Keratinocyte (primary cell): ENCODE results near the gene DPH6. TPM values are rescaled to one million over a fixed set of nuclear protein-coding genes. Genes with fewer than 3 reads are reported as not detected.

Source experiments
- DNase-seq: peaks from one replicate; pipeline ENCODE4 v3.0.0-alpha.2; 2011; ENCODE audit warnings: low read depth, missing footprints, low spot score
- FAIRE-seq: peaks from 2 replicates; lab custom pipeline; 2011; peaks lifted over from hg19 to GRCh38; lab: Jason Lieb, UNC
- H2AFZ ChIP-seq: 2 replicates; pipeline ENCODE4 v1.6.0; 2012; ENCODE audit warnings: low read length, control low read depth, inconsistent platforms; ENCODE audit not compliant: control insufficient read depth
- H3K27ac ChIP-seq: 2 replicates; pipeline ENCODE4 v1.5.1; 2011; ENCODE audit warnings: low read length; ENCODE audit not compliant: control insufficient read depth, insufficient read depth
- H3K27me3 ChIP-seq: 3 replicates; pipeline ENCODE4 v1.6.0; 2011; ENCODE audit warnings: low read length; ENCODE audit not compliant: control insufficient read depth, insufficient read depth; ENCODE audit errors: extremely low read depth
- H3K36me3 ChIP-seq, 2 experiments: 2 replicates in 1 of 2; 3 replicates in 1 of 2; pipeline ENCODE4 v1.5.1; 2011; ENCODE audit warnings: low read length in 2 of 2, mild to moderate bottlenecking in 1 of 2; ENCODE audit not compliant: control insufficient read depth in 2 of 2, insufficient read depth in 2 of 2; ENCODE audit errors: extremely low read depth in 1 of 2
- H3K4me1 ChIP-seq: 3 replicates; pipeline ENCODE4 v1.5.1; 2011; ENCODE audit warnings: low read length; ENCODE audit not compliant: control insufficient read depth, insufficient read depth; ENCODE audit errors: extremely low read depth
- H3K4me2 ChIP-seq: 3 replicates; pipeline ENCODE4 v1.6.0; 2011; ENCODE audit warnings: low read depth, low read length; ENCODE audit not compliant: control insufficient read depth, insufficient read depth; ENCODE audit errors: extremely low read depth
- H3K4me3 ChIP-seq, 3 experiments: fragments of 200-600 bp in 1 of 3; sonication (generic) in 1 of 3; 2 replicates in 2 of 3; 3 replicates in 1 of 3; pipeline ENCODE4 v1.5.1; 2011 to 2016; ENCODE audit warnings: low read length in 3 of 3, mild to moderate bottlenecking in 3 of 3, control low read depth in 2 of 3, inconsistent platforms in 1 of 3, low read depth in 1 of 3, mixed read lengths in 1 of 3, mixed run types in 1 of 3, moderate library complexity in 1 of 3; ENCODE audit not compliant: control insufficient read depth in 2 of 3, insufficient read depth in 2 of 3; ENCODE audit errors: extremely low read depth in 1 of 3
- H3K79me2 ChIP-seq: 2 replicates; pipeline ENCODE4 v1.6.0; 2012; ENCODE audit warnings: low read length; ENCODE audit not compliant: control insufficient read depth, insufficient read depth
- H3K9ac ChIP-seq: 3 replicates; pipeline ENCODE4 v1.6.0; 2011; ENCODE audit warnings: low read length; ENCODE audit not compliant: control insufficient read depth, insufficient read depth; ENCODE audit errors: extremely low read depth
- H3K9me1 ChIP-seq: 3 replicates; pipeline ENCODE4 v1.6.0; 2011; ENCODE audit warnings: low read length; ENCODE audit not compliant: control insufficient read depth, insufficient read depth; ENCODE audit errors: extremely low read depth
- H3K9me3 ChIP-seq: 2 replicates; pipeline ENCODE4 v1.5.1; 2012; ENCODE audit warnings: low read depth, low read length; ENCODE audit not compliant: control insufficient read depth
- H4K20me1 ChIP-seq: 3 replicates; pipeline ENCODE4 v1.6.0; 2011; ENCODE audit warnings: low read length; ENCODE audit not compliant: control insufficient read depth, insufficient read depth; ENCODE audit errors: extremely low read depth
- EZH2 ChIP-seq: IDR thresholded peaks from one replicate; pipeline ENCODE4 v1.6.1; 2012; ENCODE audit warnings: inconsistent platforms, mild to moderate bottlenecking, low read length, moderate library complexity
- dilution Hi-C: fragments of 300-500 bp; cut with MboI; formaldehyde crosslinking; loops from one replicate; pipeline ENCODE4 v1.7.0; 2020; ENCODE audit warnings: low sequenced_read_pairs; ENCODE audit not compliant: extremely low pct_ligation_motif_present
- polyA plus RNA-seq, 5 experiments: library from polyadenylated mRNA; depleted of rRNA in 3 of 5; stranded (reverse) in 3 of 5; stranded (forward) in 1 of 5; unstranded in 1 of 5; fragments of >200 nt; gene quantifications; 1 replicate in 1 of 5; 2 replicates in 3 of 5; 3 replicates in 1 of 5; pipeline versions ENCODE4 v1.2.1 to v1.2.3, GENCODE V29; 2011 to 2012; ENCODE audit warnings: missing spikeins in 2 of 5, low read depth in 1 of 5, low replicate concordance in 1 of 5
- TF ChIP-seq, protein P1 (sequence below), 3 experiments: IDR thresholded peaks in 1 of 3; conservative IDR thresholded peaks in 1 of 3; optimal IDR thresholded peaks in 1 of 3; 2 replicates in 2 of 3; 3 replicates in 1 of 3; pipeline versions ENCODE3 to v1.5.1; 2011; ENCODE audit warnings: low read length in 3 of 3, mild to moderate bottlenecking in 3 of 3, moderate library complexity in 2 of 3, control low read depth in 1 of 3, inconsistent platforms in 1 of 3; ENCODE audit not compliant: insufficient read depth in 2 of 3; ENCODE audit errors: extremely low read depth in 1 of 3

The DPH6 gene
- polyA plus RNA-seq, 1 donor (not counting 4 experiments of a cell fraction or from before 2014, with no cell fraction given) = 13.6 TPM

DNA sequence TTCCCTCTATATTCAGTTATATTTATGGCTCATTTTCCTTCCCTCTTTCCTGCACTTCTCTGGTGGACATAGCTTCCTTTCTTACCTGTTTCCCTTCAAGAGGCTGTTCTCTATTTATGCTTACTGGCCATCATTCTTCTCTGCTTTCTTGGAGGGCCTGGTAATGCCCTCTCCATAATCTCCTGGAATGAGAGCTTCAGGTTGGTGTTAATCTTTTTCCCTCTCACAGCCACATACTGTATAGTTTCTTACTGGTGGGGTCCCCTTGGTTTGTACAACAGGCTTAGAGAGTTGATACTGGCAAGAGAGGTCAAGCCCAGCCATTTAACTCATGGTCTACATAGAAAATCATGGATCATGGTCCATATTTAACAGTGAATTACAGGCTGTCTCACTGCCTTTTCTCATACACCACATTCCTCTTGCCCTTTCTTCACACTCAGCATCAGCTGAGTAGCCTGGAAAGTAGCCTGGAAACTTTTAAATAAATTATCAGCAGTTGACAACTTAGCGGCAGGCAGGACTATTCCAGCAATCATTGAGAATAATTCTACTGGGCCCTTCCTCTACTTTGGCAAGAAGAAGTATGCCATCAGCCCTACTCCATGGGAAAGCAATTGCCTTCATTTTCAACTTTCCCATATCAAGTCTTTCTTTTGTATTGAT, 38.0 kb upstream of the DPH6 start:
- Histone ChIP-seq H3K36me3 (no peaks in the 10 kb centered on the region), H3K9me3 (no peaks in the 10 kb centered on the region)

DNA sequence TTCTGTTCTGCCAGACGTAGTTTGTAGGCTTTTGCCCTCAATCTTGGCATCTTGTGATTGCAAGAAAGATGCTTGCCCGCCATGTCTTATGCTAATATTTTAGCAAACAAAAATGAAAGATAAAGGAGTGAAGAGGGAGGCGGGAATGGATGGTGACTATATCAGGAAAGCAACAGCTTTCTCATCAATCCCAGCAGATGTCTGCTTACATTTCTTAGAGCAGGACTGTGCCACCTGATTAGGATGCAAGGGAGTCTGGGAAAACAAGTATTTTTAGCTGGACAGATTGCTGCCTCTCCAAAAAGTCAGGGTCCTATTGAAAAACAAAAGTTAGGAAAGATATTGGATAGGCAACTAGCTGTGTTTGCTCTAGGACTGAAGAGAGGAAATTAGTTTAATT, 34.6 kb upstream of the DPH6 start:
- no peak for DNase-seq
- no peak overlapping the region for H3K4me2 ChIP-seq
- FAIRE-seq = no peak
- peak overlapping the region; percentile 23 for H2AFZ ChIP-seq
- H3K4me1 ChIP-seq = no peaks in the 10 kb centered on the region
- TF ChIP-seq EZH2 = no peak
- TF ChIP-seq, protein P1, sequence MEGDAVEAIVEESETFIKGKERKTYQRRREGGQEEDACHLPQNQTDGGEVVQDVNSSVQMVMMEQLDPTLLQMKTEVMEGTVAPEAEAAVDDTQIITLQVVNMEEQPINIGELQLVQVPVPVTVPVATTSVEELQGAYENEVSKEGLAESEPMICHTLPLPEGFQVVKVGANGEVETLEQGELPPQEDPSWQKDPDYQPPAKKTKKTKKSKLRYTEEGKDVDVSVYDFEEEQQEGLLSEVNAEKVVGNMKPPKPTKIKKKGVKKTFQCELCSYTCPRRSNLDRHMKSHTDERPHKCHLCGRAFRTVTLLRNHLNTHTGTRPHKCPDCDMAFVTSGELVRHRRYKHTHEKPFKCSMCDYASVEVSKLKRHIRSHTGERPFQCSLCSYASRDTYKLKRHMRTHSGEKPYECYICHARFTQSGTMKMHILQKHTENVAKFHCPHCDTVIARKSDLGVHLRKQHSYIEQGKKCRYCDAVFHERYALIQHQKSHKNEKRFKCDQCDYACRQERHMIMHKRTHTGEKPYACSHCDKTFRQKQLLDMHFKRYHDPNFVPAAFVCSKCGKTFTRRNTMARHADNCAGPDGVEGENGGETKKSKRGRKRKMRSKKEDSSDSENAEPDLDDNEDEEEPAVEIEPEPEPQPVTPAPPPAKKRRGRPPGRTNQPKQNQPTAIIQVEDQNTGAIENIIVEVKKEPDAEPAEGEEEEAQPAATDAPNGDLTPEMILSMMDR (optimal IDR thresholded peaks at IDR 0.05 in 1 of 3, IDR thresholded peaks at IDR 0.05 in 1 of 3, conservative IDR thresholded peaks at IDR 0.05 in 1 of 3; ENCODE audit: extremely low read depth in 1 of 3, insufficient read depth in 2 of 3, low read length in 3 of 3) = no peak
- H3K27ac ChIP-seq = no peak overlapping the region
- no peaks in the 10 kb centered on the region for H4K20me1 ChIP-seq
- no peaks in the 10 kb centered on the region for H3K36me3 ChIP-seq
- H3K4me3 ChIP-seq = no peak overlapping the region
- H3K27me3 ChIP-seq = no peaks in the 10 kb centered on the region
- dilution Hi-C loops = no loop called here
- no peaks in the 10 kb centered on the region for H3K79me2 ChIP-seq
- H3K9me3 ChIP-seq = no peaks in the 10 kb centered on the region
- no peaks in the 10 kb centered on the region for H3K9me1 ChIP-seq
- no peak overlapping the region for H3K9ac ChIP-seq

More for the DNA sequence above, 38.0 kb upstream of the DPH6 start:
- no peaks in the 10 kb centered on the region for H3K27me3 ChIP-seq
- DNase-seq (no peak), FAIRE-seq (no peak)
- no peaks in the 10 kb centered on the region for H3K4me1 ChIP-seq
- no peak overlapping the region for H3K4me3 ChIP-seq
- no peaks in the 10 kb centered on the region for H4K20me1 ChIP-seq
- no peaks in the 10 kb centered on the region for H3K79me2 ChIP-seq
- no peaks in the 10 kb centered on the region for H3K9me1 ChIP-seq
- no peak overlapping the region for H3K9ac ChIP-seq
- dilution Hi-C loops = no loop called here
- TF ChIP-seq, protein P1 (optimal IDR thresholded peaks at IDR 0.05 in 1 of 3, IDR thresholded peaks at IDR 0.05 in 1 of 3, conservative IDR thresholded peaks at IDR 0.05 in 1 of 3; ENCODE audit: extremely low read depth in 1 of 3, insufficient read depth in 2 of 3, low read length in 3 of 3) = no peak
- no peak for TF ChIP-seq EZH2
- H3K4me2 ChIP-seq = no peak overlapping the region
- H3K27ac ChIP-seq = no peak overlapping the region
- H2AFZ ChIP-seq = no peak overlapping the region
